ENCODE measurements around the gene MAP10. TPM values are rescaled to one million over a fixed set of nuclear protein-coding genes. Genes with fewer than 3 reads are reported as not detected.

MAP10 gene
- total and polyA plus RNA-seq, 10 donors = 1.2 to 4.9 (median 2.2) TPM

DNA sequence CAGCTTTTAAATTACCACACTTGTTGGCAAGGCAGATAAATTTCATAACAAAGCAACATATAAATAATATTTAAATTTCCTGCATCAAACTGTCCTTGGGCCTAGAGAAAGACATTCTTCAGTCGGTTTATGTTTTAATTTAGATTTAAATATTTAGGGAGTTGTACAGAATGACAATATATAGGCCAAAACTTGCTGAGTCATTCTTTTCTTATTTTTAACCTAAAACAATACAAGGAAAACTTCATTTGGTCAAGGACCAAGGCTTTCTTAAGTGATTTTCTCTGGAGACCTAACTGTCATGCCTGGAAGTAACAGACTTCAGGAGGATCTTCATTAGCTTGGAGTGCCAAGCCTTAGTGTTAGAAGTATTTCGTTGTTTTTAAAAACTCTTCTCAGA is 5.6 kb downstream of the MAP10 start:
- Histone ChIP-seq H3K36me3 (no peaks in the 10 kb centered on the region), H3K4me1 (peaks cover 2 to 15% (median 6%) of the 10 kb centered on the region in 6 donors), H3K4me3 (no peak overlapping the region), H3K27me3 (replicated peaks in 1 of 7) (no peaks in the 10 kb centered on the region), H3K9me3 (peaks cover 0 to 66% (median 47%) of the 10 kb centered on the region in 8 donors), H3K27ac (no peak overlapping the region)
- 66 to 76% (median 68%) methylated on average over 2 of the region's 2 CpGs for WGBS, 5 donors
- TF ChIP-seq POLR2AphosphoS5 (IDR thresholded peaks at IDR 0.05) (no peak), POLR2A (IDR thresholded peaks at IDR 0.05) (no peak)
- TF ChIP-seq, protein P1, sequence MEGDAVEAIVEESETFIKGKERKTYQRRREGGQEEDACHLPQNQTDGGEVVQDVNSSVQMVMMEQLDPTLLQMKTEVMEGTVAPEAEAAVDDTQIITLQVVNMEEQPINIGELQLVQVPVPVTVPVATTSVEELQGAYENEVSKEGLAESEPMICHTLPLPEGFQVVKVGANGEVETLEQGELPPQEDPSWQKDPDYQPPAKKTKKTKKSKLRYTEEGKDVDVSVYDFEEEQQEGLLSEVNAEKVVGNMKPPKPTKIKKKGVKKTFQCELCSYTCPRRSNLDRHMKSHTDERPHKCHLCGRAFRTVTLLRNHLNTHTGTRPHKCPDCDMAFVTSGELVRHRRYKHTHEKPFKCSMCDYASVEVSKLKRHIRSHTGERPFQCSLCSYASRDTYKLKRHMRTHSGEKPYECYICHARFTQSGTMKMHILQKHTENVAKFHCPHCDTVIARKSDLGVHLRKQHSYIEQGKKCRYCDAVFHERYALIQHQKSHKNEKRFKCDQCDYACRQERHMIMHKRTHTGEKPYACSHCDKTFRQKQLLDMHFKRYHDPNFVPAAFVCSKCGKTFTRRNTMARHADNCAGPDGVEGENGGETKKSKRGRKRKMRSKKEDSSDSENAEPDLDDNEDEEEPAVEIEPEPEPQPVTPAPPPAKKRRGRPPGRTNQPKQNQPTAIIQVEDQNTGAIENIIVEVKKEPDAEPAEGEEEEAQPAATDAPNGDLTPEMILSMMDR (IDR thresholded peaks at IDR 0.05 in 8 of 11, conservative IDR thresholded peaks at IDR 0.05 in 3 of 11) = no peak
- intact Hi-C loops (cut with DNase I; ENCODE audit: low total_unique reads) = no loop called here
- no peak for DNase-seq

DNA sequence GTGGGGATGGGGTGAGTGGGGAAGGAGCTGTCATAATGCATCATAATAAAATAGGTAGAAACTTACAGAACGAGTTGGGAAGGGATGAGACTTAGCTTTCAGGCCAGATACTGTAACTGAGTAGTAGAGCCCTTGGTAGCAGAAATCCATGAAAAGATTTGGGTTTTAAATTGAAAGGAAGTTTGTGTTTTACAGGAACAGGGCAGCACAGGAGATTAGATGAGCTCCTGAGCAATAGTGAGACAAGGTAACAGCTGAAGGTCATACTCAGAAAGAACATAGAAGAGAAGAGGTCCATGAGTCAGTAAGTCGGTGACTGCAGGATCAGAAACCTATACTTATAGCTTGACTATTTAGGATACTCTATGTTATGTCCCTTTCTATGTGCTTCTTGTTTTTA is 7.3 kb downstream of the MAP10 start:
- Histone ChIP-seq H3K9me3 (peaks cover 0 to 54% (median 35%) of the 10 kb centered on the region in 8 donors), H3K4me1 (no peaks in the 10 kb centered on the region), H3K36me3 (no peaks in the 10 kb centered on the region), H3K27me3 (replicated peaks in 1 of 7) (no peaks in the 10 kb centered on the region), H3K4me3 (no peak overlapping the region), H3K27ac (no peak overlapping the region)
- intact Hi-C loops (cut with DNase I; ENCODE audit: low total_unique reads) = no loop called here
- 83 to 91% (median 84%) methylated on average over 2 of the region's 2 CpGs for WGBS, 5 donors
- no peak for TF ChIP-seq POLR2A (IDR thresholded peaks at IDR 0.05)
- TF ChIP-seq POLR2AphosphoS5 (IDR thresholded peaks at IDR 0.05) = no peak
- TF ChIP-seq, protein P1 (IDR thresholded peaks at IDR 0.05 in 8 of 11, conservative IDR thresholded peaks at IDR 0.05 in 3 of 11) = no peak
- DNase-seq = no peak

DNA sequence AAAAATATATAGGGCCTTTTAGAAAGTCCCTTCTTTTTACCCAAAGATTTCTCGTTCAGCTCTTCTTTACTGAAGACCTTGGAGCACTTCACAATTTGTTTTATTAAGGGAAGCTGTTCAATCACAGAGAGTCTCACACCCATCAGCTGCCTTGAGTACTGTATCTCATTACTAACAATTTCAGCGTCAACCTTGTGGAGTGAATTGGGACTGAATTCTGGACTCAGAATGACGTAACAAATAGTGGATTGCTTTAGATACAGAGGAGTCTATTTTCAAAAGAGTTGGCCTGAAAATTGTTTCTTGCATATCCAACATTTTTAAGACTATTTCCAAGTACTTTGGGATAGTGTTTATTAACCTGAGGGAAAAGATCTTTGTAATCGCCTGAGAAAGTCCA is 7.9 kb downstream of the MAP10 start:
- peaks cover 0 to 49% (median 34%) of the 10 kb centered on the region in 8 donors for H3K9me3 ChIP-seq
- no peak overlapping the region for H3K27ac ChIP-seq
- no peaks in the 10 kb centered on the region for H3K4me1 ChIP-seq
- H3K4me3 ChIP-seq = no peak overlapping the region
- H3K27me3 ChIP-seq (replicated peaks in 1 of 7) = no peaks in the 10 kb centered on the region
- whole genome bisulfite sequencing, 5 donors = 91 to 95% (median 93%) methylated on average over 4 of the region's 4 CpGs
- intact Hi-C loops (cut with DNase I; ENCODE audit: low total_unique reads) = no loop called here
- no peak for DNase-seq
- TF ChIP-seq POLR2AphosphoS5 (IDR thresholded peaks at IDR 0.05) (no peak), POLR2A (IDR thresholded peaks at IDR 0.05) (no peak)
- TF ChIP-seq, protein P1 (IDR thresholded peaks at IDR 0.05 in 8 of 11, conservative IDR thresholded peaks at IDR 0.05 in 3 of 11) = no peak
- H3K36me3 ChIP-seq = no peaks in the 10 kb centered on the region

DNA sequence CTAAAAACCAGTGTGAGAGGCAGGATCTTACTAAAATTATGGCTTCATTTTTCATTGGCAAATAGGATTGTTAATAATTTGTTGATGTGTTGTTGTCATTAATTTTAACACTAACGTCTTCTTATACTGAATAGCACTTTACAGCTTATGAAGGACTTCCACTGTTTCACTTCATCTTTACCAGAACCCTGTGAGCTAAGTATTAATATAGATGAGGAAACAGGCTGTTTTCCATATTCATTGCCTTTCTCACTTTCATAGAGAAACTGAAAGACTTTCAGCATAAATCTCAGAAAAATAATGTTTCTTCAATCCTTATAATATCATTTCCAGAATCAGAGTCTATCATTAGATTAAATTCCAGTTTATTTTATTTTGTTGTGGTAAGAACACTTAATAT is 8.5 kb downstream of the MAP10 start:
- no peak overlapping the region for H3K4me3 ChIP-seq
- no peak for TF ChIP-seq POLR2A (IDR thresholded peaks at IDR 0.05)
- TF ChIP-seq, protein P1 (IDR thresholded peaks at IDR 0.05 in 8 of 11, conservative IDR thresholded peaks at IDR 0.05 in 3 of 11) = no peak
- no peak for TF ChIP-seq POLR2AphosphoS5 (IDR thresholded peaks at IDR 0.05)
- no peak for DNase-seq
- H3K36me3 ChIP-seq = no peaks in the 10 kb centered on the region
- H3K4me1 ChIP-seq = no peaks in the 10 kb centered on the region
- H3K27ac ChIP-seq = no peak overlapping the region
- no peaks in the 10 kb centered on the region for H3K27me3 ChIP-seq (replicated peaks in 1 of 7)
- peaks cover 0 to 44% (median 29%) of the 10 kb centered on the region in 8 donors for H3K9me3 ChIP-seq
- intact Hi-C loops (cut with DNase I; ENCODE audit: low total_unique reads) = no loop called here
- 63 to 69% (median 68%) methylated on average over 1 of the region's 1 CpG for WGBS, 5 donors
